SK-N-SH (cell line): ENCODE data around the gene NFE2. TPM values are rescaled to one million over a fixed set of nuclear protein-coding genes. Genes with fewer than 3 reads are reported as not detected.

Source experiments
- CTCF ChIA-PET: fragments of 300-600, 350-600 bp; formaldehyde crosslinking; extraction: SDS; loops from one replicate; lab custom pipeline; 2021; lab: Yijun Ruan, JAX
- POLR2A ChIA-PET: fragments of 350-600 bp; sonication (Branson Sonifier 250); formaldehyde crosslinking; extraction: SDS; loops from one replicate; lab custom pipeline; 2020; ENCODE audit warnings: antibody characterized with exemption, inconsistent platforms; lab: Yijun Ruan, JAX
- DNase-seq: peaks from one replicate; pipeline ENCODE4 v3.0.0; 2012
- H2AFZ ChIP-seq: fragments of 200-600 bp; sonication (generic); 2 replicates; pipeline ENCODE4 v1.8.1; 2016; ENCODE audit warnings: antibody characterized with exemption, mild to moderate bottlenecking, low read depth
- H3F3A ChIP-seq: fragments of 200-600 bp; sonication (generic); replicated peaks from 2 replicates; pipeline ENCODE3; 2016; ENCODE audit warnings: antibody characterized with exemption, mild to moderate bottlenecking; ENCODE audit not compliant: insufficient read depth
- H3K27ac ChIP-seq, 2 experiments: fragments of 200-500 bp in 1 of 2; fragments of 200-600 bp in 1 of 2; sonication (Bioruptor generic) in 1 of 2; sonication (generic), shearing (Covaris generic) in 1 of 2; 2 replicates each; pipeline versions ENCODE4 v1.5.1 to v1.6.1; 2014 to 2016; ENCODE audit warnings: low read depth in 2 of 2, inconsistent platforms in 1 of 2, low read length in 1 of 2, mild to moderate bottlenecking in 1 of 2, mixed read lengths in 1 of 2
- H3K27me3 ChIP-seq: fragments of 200-600 bp; sonication (generic), shearing (Covaris generic); 2 replicates; pipeline ENCODE4 v1.6.1; 2016; ENCODE audit warnings: mixed run types; ENCODE audit not compliant: insufficient read depth
- H3K36me3 ChIP-seq, 2 experiments: fragments of 200-500 bp in 1 of 2; fragments of 200-600 bp in 1 of 2; sonication (Bioruptor generic) in 1 of 2; sonication (generic) in 1 of 2; replicated peaks in 1 of 2; 2 replicates each; pipeline versions ENCODE3 to v1.5.1; 2014 to 2016; ENCODE audit warnings: low read length in 1 of 2, mild to moderate bottlenecking in 1 of 2; ENCODE audit not compliant: insufficient read depth in 2 of 2, control insufficient read depth in 1 of 2
- H3K4me1 ChIP-seq, 2 experiments: fragments of 200-500 bp in 1 of 2; fragments of 200-600 bp in 1 of 2; sonication (Bioruptor generic) in 1 of 2; sonication (generic), shearing (Covaris generic) in 1 of 2; 2 replicates each; pipeline versions ENCODE4 v1.5.1 to v1.6.1; 2014 to 2016; ENCODE audit warnings: low read depth in 1 of 2, low read length in 1 of 2, mixed run types in 1 of 2; ENCODE audit not compliant: insufficient read depth in 2 of 2, control insufficient read depth in 1 of 2
- H3K4me2 ChIP-seq: fragments of 200-600 bp; sonication (generic), shearing (Covaris generic); 2 replicates; pipeline ENCODE4 v1.6.1; 2017; ENCODE audit warnings: mixed run types
- H3K4me3 ChIP-seq, 2 experiments: fragments of 200-500 bp in 1 of 2; fragments of 200-600 bp in 1 of 2; sonication (Bioruptor generic) in 1 of 2; sonication (generic), shearing (Covaris generic) in 1 of 2; 2 replicates each; pipeline versions ENCODE4 v1.5.1 to v1.8.1; 2014 to 2016; ENCODE audit warnings: low read depth in 2 of 2, inconsistent platforms in 1 of 2, low read length in 1 of 2, mild to moderate bottlenecking in 1 of 2, mixed read lengths in 1 of 2, moderate library complexity in 1 of 2
- H3K79me2 ChIP-seq: fragments of 200-600 bp; sonication (generic); 2 replicates; pipeline ENCODE4 v1.8.1; 2017; ENCODE audit warnings: mild to moderate bottlenecking; ENCODE audit not compliant: insufficient read depth
- H3K9ac ChIP-seq: fragments of 200-600 bp; sonication (generic); 2 replicates; pipeline ENCODE4 v1.6.1; 2017; ENCODE audit warnings: mixed run types
- H3K9me2 ChIP-seq: fragments of 200-600 bp; sonication (generic); 2 replicates; pipeline ENCODE4 v1.6.1; 2017; ENCODE audit warnings: mixed run types
- H3K9me3 ChIP-seq: fragments of 200-600 bp; sonication (generic); 2 replicates; pipeline ENCODE4 v1.6.1; 2017; ENCODE audit warnings: mixed run types, mild to moderate bottlenecking, moderate library complexity
- H4K20me1 ChIP-seq: fragments of 200-600 bp; sonication (generic); 2 replicates; pipeline ENCODE4 v1.6.1; 2017; ENCODE audit warnings: mild to moderate bottlenecking, mixed run types; ENCODE audit not compliant: insufficient read depth
- CTCF ChIP-seq: fragments of 200-600 bp; sonication (generic); IDR thresholded peaks from 2 replicates; pipeline ENCODE4 v1.6.1; 2017; ENCODE audit warnings: antibody characterized with exemption, mild to moderate bottlenecking, moderate library complexity
- EZH2phosphoT487 ChIP-seq: fragments of 200-600 bp; sonication (generic); IDR thresholded peaks from 2 replicates; pipeline ENCODE4 v1.6.1; 2017; ENCODE audit warnings: low read depth, mixed run types, mild to moderate bottlenecking, antibody characterized with exemption, moderate library complexity, borderline replicate concordance
- FOXM1 ChIP-seq: IDR thresholded peaks from 2 replicates; pipeline ENCODE4 v1.4.0; 2012; ENCODE audit warnings: low read depth, mild to moderate bottlenecking
- GABPA ChIP-seq: IDR thresholded peaks from 2 replicates; pipeline ENCODE4 v1.4.0; 2012; ENCODE audit warnings: low read depth, mild to moderate bottlenecking
- MAX ChIP-seq: IDR thresholded peaks from 2 replicates; pipeline ENCODE4 v1.4.0; 2012; ENCODE audit warnings: low read depth
- MEF2A ChIP-seq: IDR thresholded peaks from 2 replicates; pipeline ENCODE4 v1.4.0; 2012; ENCODE audit warnings: low read depth, borderline replicate concordance
- MXI1 ChIP-seq: IDR thresholded peaks from 2 replicates; pipeline ENCODE4 v1.6.1; 2012; ENCODE audit warnings: mild to moderate bottlenecking, low read depth, low read length, improper control_type of control experiment
- NRF1 ChIP-seq: IDR thresholded peaks from 2 replicates; pipeline ENCODE4 v1.6.1; 2012; ENCODE audit warnings: low read depth, mild to moderate bottlenecking, low read length
- POLR2AphosphoS5 ChIP-seq: IDR thresholded peaks from 2 replicates; pipeline ENCODE4 v1.6.1; 2012; ENCODE audit warnings: low read depth, low read length
- RAD21 ChIP-seq: IDR thresholded peaks from 2 replicates; pipeline ENCODE4 v1.6.1; 2012; ENCODE audit warnings: mild to moderate bottlenecking, low read length
- RCOR1 ChIP-seq: fragments of 150-350 bp; IDR thresholded peaks from 2 replicates; pipeline ENCODE4 v1.6.1; 2017; ENCODE audit warnings: antibody characterized with exemption, low read length
- RXRA ChIP-seq: IDR thresholded peaks from 2 replicates; pipeline ENCODE4 v1.4.0; 2012; ENCODE audit warnings: low read depth, mild to moderate bottlenecking, borderline replicate concordance
- TCF12 ChIP-seq: IDR thresholded peaks from 2 replicates; pipeline ENCODE4 v1.4.0; 2012
- USF1 ChIP-seq: IDR thresholded peaks from 2 replicates; pipeline ENCODE4 v1.4.0; 2012; ENCODE audit warnings: low read depth, borderline replicate concordance
- USF2 ChIP-seq: fragments of 150-350 bp; IDR thresholded peaks from 2 replicates; pipeline ENCODE4 v1.6.1; 2017; ENCODE audit warnings: antibody characterized with exemption, low read length, low read depth, borderline replicate concordance
- YY1 ChIP-seq: IDR thresholded peaks from 2 replicates; pipeline ENCODE4 v1.4.0; 2012; ENCODE audit warnings: low read depth, mild to moderate bottlenecking
- ZBTB33 ChIP-seq: IDR thresholded peaks from 2 replicates; pipeline ENCODE4 v1.4.0; 2012; ENCODE audit warnings: low read depth, borderline replicate concordance
- WGBS: methylation state at CpG from one replicate; pipeline ENCODE4 v1.1.6; 2017; ENCODE audit warnings: low lambda C conversion rate; 5-methylcytosine and 5-hydroxymethylcytosine counted together
- polyA plus RNA-seq, 3 experiments: library from polyadenylated mRNA; depleted of rRNA; stranded (reverse); fragments of >200 nt; gene quantifications; 2 replicates each; pipeline ENCODE4 v1.2.3, GENCODE V29; 2012

The NFE2 gene
- polyA plus RNA-seq, 1 of the 3 experiments (the other 2 are of a cell fraction), result 0.25 TPM

- Histone ChIP-seq H3K9me3 (no peaks in the 10 kb centered on the region), H3K27me3 (no peaks in the 10 kb centered on the region), H3K9me2 (no peaks in the 10 kb centered on the region), H3K9ac (no peak overlapping the region), H3K79me2 (peaks cover 100% of the 10 kb centered on the region), H4K20me1 (no peaks in the 10 kb centered on the region)
- POLR2A ChIA-PET, result no interaction called here
- TF ChIP-seq USF1 (no peak), GABPA (no peak), ZBTB33 (no peak), NRF1 (no peak), RXRA (no peak), POLR2AphosphoS5 (no peak), MXI1 (no peak), YY1 (no peak), MAX (no peak), CTCF (no peak), EZH2phosphoT487 (no peak), RCOR1 (no peak), USF2 (no peak), FOXM1 (no peak), RAD21 (no peak), TCF12 (no peak), MEF2A (no peak)
- TF ChIP-seq, all 33 proteins: peak for 0
- Histone ChIP-seq H3K27ac (no peak overlapping the region), H3K4me3 (no peak overlapping the region), H3K4me2 (no peak overlapping the region), H3F3A (peaks cover 19% of the 10 kb centered on the region), H3K36me3 (peaks cover 14 to 25% of the 10 kb centered on the region in 2 experiments), H2AFZ (no peak overlapping the region), H3K4me1 (peaks cover 6% of the 10 kb centered on the region in 2 experiments; a peak in 3 of 4 replicates)
- DNase-seq, result no peak
- CTCF ChIA-PET, result interaction anchor here (0.5 to 1.7 kb wide), 6 partner anchors 20 to 598 kb away, joined by 3 read pairs; no protein-coding TSS in a partner anchor
- 95% methylated on average over 2 of the region's 2 CpGs for WGBS
Observed at GRCh38 chr12:54273981-54274380, 26.8 kb downstream of the NFE2 start.
